Glutamatergic neuron (in vitro differentiated cells): ENCODE measurements around the gene GTF2IRD1. TPM values are rescaled to one million over a fixed set of nuclear protein-coding genes. Genes with fewer than 3 reads are reported as not detected.

Source experiments
- DNase-seq: peaks from one replicate; pipeline ENCODE4 v3.0.0; 2022
- H3K27ac Mint-ChIP-seq: one replicate; pipeline ENCODE4 v1.8.0; 2020; ENCODE audit warnings: mild to moderate bottlenecking, mixed read lengths, inconsistent platforms; ENCODE audit not compliant: unreplicated experiment
- H3K27me3 Mint-ChIP-seq: one replicate; pipeline ENCODE4 v1.8.0; 2020; ENCODE audit warnings: mild to moderate bottlenecking, moderate library complexity, mixed read lengths, inconsistent platforms; ENCODE audit not compliant: unreplicated experiment
- H3K36me3 Mint-ChIP-seq: one replicate; pipeline ENCODE4 v1.8.0; 2020; ENCODE audit warnings: mild to moderate bottlenecking, mixed read lengths, inconsistent platforms; ENCODE audit not compliant: unreplicated experiment
- H3K4me1 Mint-ChIP-seq: one replicate; pipeline ENCODE4 v1.8.0; 2020; ENCODE audit warnings: mild to moderate bottlenecking, low read depth, mixed read lengths, inconsistent platforms; ENCODE audit not compliant: unreplicated experiment
- H3K4me3 Mint-ChIP-seq: one replicate; pipeline ENCODE4 v1.8.0; 2020; ENCODE audit warnings: mild to moderate bottlenecking, mixed read lengths, inconsistent platforms; ENCODE audit not compliant: unreplicated experiment
- H3K9me3 Mint-ChIP-seq: one replicate; pipeline ENCODE4 v1.8.0; 2020; ENCODE audit warnings: mild to moderate bottlenecking, moderate library complexity, mixed read lengths, inconsistent platforms; ENCODE audit not compliant: unreplicated experiment
- CTCF ChIP-seq: fragments of 200-600 bp; sonication (generic); IDR thresholded peaks from one replicate; pipeline ENCODE4 v1.5.0; 2021; ENCODE audit not compliant: partially characterized antibody, unreplicated experiment
- total RNA-seq: library from RNA; stranded (reverse); fragmentation: NEBNext Ultra II Directional; extraction: Animal tissue kit (Norgen Biotek cat#: 25700); gene quantifications from one replicate; pipeline ENCODE4 v1.2.1, GENCODE V29; 2021; ENCODE audit not compliant: unreplicated experiment

Gene GTF2IRD1
- total RNA-seq, 1 donor from 2014 or later = 59.4 TPM

DNA sequence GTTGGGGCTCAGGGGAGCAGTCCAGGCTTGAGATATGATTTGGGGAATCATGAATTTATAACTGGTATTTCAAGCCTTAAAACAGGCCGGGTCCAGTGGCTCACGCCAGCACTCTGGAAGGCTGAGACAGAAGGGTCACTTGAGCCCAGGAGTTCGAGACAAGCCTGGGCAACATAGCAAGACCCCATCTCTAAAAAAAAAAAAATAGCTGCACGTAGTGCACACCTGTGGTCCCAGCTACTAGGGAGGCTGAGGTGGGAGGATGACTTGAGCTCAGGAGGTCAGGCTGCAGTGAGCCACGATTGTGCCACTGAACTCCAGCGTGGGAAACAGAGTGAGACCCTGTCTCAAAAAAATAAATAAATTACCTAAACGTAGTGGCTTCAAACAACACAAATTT, 122.1 kb downstream of the GTF2IRD1 start:
- no peak for TF ChIP-seq CTCF
- H3K4me1 Mint-ChIP-seq = peaks cover 3% of the 10 kb centered on the region
- H3K27me3 Mint-ChIP-seq = peaks cover 5% of the 10 kb centered on the region
- no peak for DNase-seq
- no peak overlapping the region for H3K27ac Mint-ChIP-seq
- peaks cover 3% of the 10 kb centered on the region for H3K9me3 Mint-ChIP-seq
- H3K4me3 Mint-ChIP-seq = no peak overlapping the region
- H3K36me3 Mint-ChIP-seq = peaks cover 7% of the 10 kb centered on the region

GRCh38 chr7:74579800-74580685, 126.3 kb downstream of the GTF2IRD1 start:
- DNase-seq = no peak
- Mint-ChIP-seq H3K27me3 (peaks cover 3% of the 10 kb centered on the region), H3K36me3 (peaks cover 5% of the 10 kb centered on the region), H3K9me3 (peaks cover 3% of the 10 kb centered on the region), H3K27ac (no peak overlapping the region), H3K4me1 (peaks cover 6% of the 10 kb centered on the region), H3K4me3 (no peak overlapping the region)
- TF ChIP-seq CTCF = no peak

GRCh38 chr7:74581916-74582440, 128.3 kb downstream of the GTF2IRD1 start:
- no peak overlapping the region for H3K4me3 Mint-ChIP-seq
- no peaks in the 10 kb centered on the region for H3K36me3 Mint-ChIP-seq
- DNase-seq = no peak
- H3K27ac Mint-ChIP-seq = no peak overlapping the region
- peaks cover 3% of the 10 kb centered on the region for H3K9me3 Mint-ChIP-seq
- peaks cover 8% of the 10 kb centered on the region for H3K4me1 Mint-ChIP-seq
- no peak for TF ChIP-seq CTCF
- H3K27me3 Mint-ChIP-seq = peaks cover 1% of the 10 kb centered on the region

- H3K9me3 Mint-ChIP-seq = peaks cover 3% of the 10 kb centered on the region
- H3K27ac Mint-ChIP-seq = no peak overlapping the region
- no peak overlapping the region for H3K4me3 Mint-ChIP-seq
- H3K4me1 Mint-ChIP-seq = peaks cover 11% of the 10 kb centered on the region
- no peak for TF ChIP-seq CTCF
- H3K36me3 Mint-ChIP-seq = no peaks in the 10 kb centered on the region
- DNase-seq = no peak
- H3K27me3 Mint-ChIP-seq = peaks cover 5% of the 10 kb centered on the region
Observed at GRCh38 chr7:74582447-74583039, 128.8 kb downstream of the GTF2IRD1 start.

DNA sequence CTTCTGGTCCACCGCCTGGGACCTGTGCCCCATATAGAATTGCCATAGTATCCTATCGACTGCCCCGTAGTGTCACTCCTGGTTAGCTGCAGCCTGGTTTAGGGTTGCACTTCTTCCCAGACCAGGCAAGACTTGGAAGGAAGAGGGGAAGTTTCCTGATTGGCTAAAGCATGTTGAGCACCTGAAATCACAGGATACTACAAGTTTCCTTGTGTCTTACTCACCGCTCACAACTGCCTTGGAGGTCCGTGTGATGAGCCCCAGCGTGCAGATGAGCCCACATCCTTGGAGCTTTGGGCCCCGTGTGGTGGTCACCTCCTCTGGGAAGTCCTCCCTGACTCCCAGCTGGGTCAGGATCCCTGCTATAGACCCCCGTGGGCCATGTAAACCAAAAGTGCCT, 129.9 kb downstream of the GTF2IRD1 start:
- H3K27ac Mint-ChIP-seq = no peak overlapping the region
- H3K4me3 Mint-ChIP-seq = no peak overlapping the region
- no peaks in the 10 kb centered on the region for H3K36me3 Mint-ChIP-seq
- TF ChIP-seq CTCF = no peak
- peaks cover 5% of the 10 kb centered on the region for H3K27me3 Mint-ChIP-seq
- no peak for DNase-seq
- peaks cover 3% of the 10 kb centered on the region for H3K9me3 Mint-ChIP-seq
- H3K4me1 Mint-ChIP-seq = peaks cover 14% of the 10 kb centered on the region
